HCT116 (cell line): ENCODE measurements around the gene TECPR1.

Source experiments
- ATF3 ChIP-seq: IDR thresholded peaks from 2 replicates; pipeline ENCODE4 v1.6.1; 2012
- CBX3 ChIP-seq: IDR thresholded peaks from 2 replicates; pipeline ENCODE4 v1.6.1; 2012; ENCODE audit warnings: low read depth
- CTCF ChIP-seq, 3 experiments: fragments of 200-600 bp in 1 of 3; sonication (generic) in 1 of 3; IDR thresholded peaks in 2 of 3; conservative IDR thresholded peaks in 1 of 3; 2 replicates each; pipeline ENCODE4 v1.5.1; 2012 to 2017; ENCODE audit warnings: low read depth in 2 of 3, low read length in 2 of 3, antibody characterized with exemption in 1 of 3, borderline replicate concordance in 1 of 3, control low read depth in 1 of 3, mild to moderate bottlenecking in 1 of 3, mixed read lengths in 1 of 3, mixed run types in 1 of 3, moderate library complexity in 1 of 3; ENCODE audit not compliant: insufficient read depth in 1 of 3
- ELF1 ChIP-seq: IDR thresholded peaks from 2 replicates; pipeline ENCODE4 v1.6.1; 2012; ENCODE audit warnings: low read depth, borderline replicate concordance
- MAX ChIP-seq: IDR thresholded peaks from 2 replicates; pipeline ENCODE4 v1.6.1; 2012
- POLR2A ChIP-seq: IDR thresholded peaks from 2 replicates; pipeline ENCODE4 v1.7.0; 2011; ENCODE audit warnings: borderline replicate concordance; ENCODE audit not compliant: insufficient read depth, insufficient read length; ENCODE audit errors: extremely low read depth
- POLR2AphosphoS5 ChIP-seq: IDR thresholded peaks from 2 replicates; pipeline ENCODE4 v1.6.1; 2011; ENCODE audit warnings: mild to moderate bottlenecking, low read depth, low read length, moderate library complexity
- RAD21 ChIP-seq: IDR thresholded peaks from 2 replicates; pipeline ENCODE4 v1.6.1; 2012; ENCODE audit warnings: low read depth, mild to moderate bottlenecking
- YY1 ChIP-seq: IDR thresholded peaks from 2 replicates; pipeline ENCODE4 v1.6.1; 2011; ENCODE audit warnings: low read length, low read depth, moderate library complexity, mild to moderate bottlenecking; ENCODE audit not compliant: insufficient replicate concordance; ENCODE audit errors: extremely low read depth
- ZBTB33 ChIP-seq: IDR thresholded peaks from 2 replicates; pipeline ENCODE4 v1.6.1; 2011; ENCODE audit warnings: mild to moderate bottlenecking, low read length, moderate library complexity; ENCODE audit not compliant: insufficient replicate concordance; ENCODE audit errors: extremely low read depth

- TF ChIP-seq CTCF (IDR thresholded peaks at IDR 0.05 in 2 of 3, conservative IDR thresholded peaks at IDR 0.05 in 1 of 3; ENCODE audit: borderline replicate concordance in 1 of 3, insufficient read depth in 1 of 3, low read depth in 2 of 3, low read length in 2 of 3) (no peak), YY1 (no peak), POLR2A (no peak), MAX (no peak), ELF1 (no peak), POLR2AphosphoS5 (no peak), ATF3 (no peak), ZBTB33 (no peak), RAD21 (no peak), CBX3 (no peak)
Measured at GRCh38 chr7:98288064-98288823, 36.2 kb upstream of the TECPR1 start.
